Forelimb muscle (tissue), 1 donor: ENCODE measurements around the gene POU4F3. TPM values are rescaled to one million over a fixed set of nuclear protein-coding genes. Genes with fewer than 3 reads are reported as not detected.

ENCODE experiments used
- DNase-seq: peaks from one replicate; pipeline ENCODE4 v3.0.0-alpha.2; 2013; ENCODE audit warnings: low read depth
- polyA plus RNA-seq: library from polyadenylated mRNA; unstranded; fragments of 120-200 nt; gene quantifications from one replicate; pipeline ENCODE4 v1.2.1, GENCODE V29; 2013; ENCODE audit not compliant: insufficient read length

The POU4F3 gene
- polyA plus RNA-seq, 1 donor, result 0.05 TPM

DNA sequence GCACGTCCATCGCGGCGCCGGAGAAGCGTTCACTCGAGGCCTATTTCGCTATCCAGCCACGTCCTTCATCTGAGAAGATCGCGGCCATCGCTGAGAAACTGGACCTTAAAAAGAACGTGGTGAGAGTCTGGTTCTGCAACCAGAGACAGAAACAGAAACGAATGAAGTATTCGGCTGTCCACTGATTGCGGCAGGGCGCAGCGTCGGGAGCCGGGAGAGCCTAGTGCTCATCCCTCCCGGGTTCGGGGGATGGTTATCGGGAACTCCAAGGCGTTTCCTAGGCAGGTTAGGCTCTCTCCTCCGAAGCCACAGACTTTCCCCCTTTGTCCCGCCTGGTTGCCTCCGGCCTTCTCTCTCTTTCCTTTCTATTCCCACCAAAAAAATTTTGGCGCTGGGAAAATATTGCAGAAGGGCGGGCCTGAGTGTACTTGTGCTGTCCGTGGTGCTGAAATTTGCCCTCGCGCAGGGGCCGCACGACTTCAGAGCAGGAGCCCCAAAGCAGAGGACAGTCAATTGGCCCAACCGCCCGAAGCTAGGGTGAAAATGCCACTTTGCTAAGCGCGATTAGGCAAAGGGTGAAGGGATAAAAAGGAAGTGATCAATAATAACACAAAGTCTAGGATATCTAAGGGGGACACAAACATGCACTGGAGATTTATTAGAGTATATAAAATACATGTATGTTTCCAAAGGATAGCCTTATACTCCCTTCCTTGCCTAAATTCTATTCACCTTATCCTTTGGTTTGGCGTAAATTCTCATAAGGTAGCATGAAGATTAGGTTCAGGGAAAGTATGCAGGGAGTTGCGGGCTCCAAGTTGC, 1.8 kb downstream of the POU4F3 start:
- DNase-seq, result peak; percentile 38

DNA sequence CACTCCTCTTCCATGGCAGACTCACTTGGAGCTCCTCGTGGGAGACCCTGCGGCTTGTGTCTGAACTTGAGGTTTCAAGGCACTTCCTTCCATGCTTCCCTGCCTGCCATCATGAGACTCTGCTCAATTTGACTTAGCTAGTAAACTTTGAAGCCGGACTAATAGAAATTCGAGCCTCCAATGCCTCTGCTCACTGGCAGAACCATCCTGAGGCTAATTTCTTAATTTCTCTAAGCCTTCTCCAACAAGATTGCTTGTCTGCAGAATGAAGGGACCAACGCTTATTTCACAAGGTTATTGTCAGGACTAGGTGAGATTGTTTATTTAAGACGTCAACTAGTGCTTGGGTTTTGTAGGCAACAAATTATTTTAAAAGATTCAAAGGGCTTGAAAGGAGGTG, 3.2 kb downstream of the POU4F3 start:
- DNase-seq, result no peak

DNA sequence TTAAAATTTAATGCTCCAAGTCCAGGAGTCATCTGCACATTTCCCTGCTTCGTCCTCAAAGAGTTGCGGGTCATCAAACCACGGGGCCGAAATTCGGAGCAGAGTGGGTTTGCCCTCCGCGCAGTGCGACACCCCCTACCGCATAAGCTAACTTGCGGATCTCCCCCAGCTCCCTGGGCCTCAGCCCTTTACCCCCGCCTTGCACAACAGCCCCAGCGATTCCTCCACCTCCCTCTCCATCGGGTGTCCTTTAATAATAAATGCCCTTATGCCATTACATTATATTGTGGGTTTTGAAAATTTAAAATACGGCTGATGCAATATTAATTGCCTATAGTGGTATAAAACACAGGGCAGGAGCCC, 3.9 kb downstream of the POU4F3 start:
- DNase-seq, result no peak

DNA sequence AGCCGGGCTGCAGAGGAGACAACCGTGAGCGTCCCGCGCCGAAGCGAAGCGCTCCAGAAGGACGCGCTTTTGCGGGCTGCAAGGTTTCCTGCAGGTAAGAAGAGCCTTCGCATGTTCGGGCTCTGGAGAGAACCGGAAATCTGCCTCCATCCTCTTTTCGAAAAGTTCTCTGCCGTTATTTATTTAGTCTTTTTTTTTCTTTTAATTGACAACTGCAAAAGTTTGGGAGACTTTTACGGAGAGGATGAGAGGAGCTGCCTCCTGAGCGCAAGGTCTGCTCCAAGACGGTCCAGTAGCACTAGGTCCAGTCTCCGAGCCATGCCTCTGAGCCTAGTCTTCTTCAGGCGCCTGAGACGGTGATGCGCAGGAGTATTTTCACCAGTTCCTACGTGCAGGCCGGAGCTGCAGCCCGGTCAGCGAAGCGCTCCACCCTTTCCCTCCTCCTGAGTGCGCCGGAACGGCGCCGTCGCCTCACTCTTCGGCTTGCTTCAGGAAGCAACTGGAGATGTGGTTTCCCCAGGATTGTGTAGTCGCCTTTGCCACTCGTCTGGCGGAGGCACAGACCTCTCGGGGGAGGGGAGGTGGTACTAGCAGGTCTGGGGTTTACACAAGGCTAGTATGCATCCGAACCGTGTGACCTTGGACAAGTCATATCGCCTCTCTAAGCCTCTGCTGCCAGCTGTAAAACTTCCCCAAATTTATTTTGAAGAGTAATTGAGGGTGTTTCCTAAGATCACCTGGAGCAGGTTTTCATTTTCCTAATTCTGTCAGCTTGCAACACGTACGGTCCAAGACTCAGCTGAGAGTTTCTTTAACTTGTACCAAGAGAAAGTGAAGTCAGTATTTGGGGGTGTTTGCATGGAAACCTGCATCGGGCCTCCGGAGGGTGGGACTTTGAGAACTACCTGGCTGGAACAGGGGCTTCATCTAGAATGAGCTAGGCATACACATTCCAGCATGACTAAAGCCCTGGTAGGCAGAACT, 4.5 kb downstream of the POU4F3 start:
- DNase-seq, result no peak

DNA sequence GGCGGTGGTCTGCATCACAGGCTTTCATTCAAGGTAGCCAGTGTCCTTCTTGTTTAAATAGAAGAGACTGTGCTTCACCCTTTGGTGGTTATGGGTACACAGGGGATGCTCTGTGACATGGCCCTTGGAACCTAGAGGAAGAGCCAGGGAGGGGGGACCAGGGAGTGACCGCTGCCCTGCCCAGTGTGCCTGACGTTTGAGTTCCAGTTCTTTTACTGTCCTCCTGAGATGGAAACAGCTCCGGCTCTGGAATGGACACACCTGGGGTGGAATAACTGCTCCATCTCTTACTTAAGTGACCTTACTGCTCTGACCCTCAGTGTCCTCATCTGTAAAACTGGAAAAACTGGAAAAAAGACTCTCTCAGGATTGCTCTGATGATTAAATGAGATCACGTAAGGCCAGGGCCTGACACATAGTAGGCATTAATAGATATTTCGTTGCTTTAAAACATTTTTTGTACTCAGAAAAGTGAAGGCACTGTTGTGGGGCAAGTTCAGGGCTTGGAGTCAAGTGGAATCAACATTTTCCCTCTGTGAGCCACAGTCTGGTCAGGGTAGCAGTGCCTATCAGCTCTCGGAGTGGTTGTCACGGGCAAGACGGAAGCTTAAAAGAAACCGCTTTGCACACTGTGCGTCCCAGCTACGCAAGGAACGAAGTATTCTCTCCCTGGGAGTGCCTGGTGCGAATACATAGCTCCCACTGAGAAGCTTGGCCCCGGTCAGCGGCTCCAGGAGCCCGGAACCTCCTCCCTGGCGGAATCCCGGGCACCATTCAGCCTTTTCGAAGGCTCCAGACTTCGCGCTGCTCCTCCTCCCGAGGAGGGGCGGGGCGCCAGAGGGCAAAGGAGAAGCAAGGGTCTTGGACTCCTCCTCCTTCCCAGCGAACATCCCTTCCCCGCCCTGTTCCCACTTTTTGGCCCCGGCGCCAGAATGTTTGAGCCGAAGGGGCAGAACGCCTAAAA, 5.8 kb downstream of the POU4F3 start:
- DNase-seq, result no peak

DNA sequence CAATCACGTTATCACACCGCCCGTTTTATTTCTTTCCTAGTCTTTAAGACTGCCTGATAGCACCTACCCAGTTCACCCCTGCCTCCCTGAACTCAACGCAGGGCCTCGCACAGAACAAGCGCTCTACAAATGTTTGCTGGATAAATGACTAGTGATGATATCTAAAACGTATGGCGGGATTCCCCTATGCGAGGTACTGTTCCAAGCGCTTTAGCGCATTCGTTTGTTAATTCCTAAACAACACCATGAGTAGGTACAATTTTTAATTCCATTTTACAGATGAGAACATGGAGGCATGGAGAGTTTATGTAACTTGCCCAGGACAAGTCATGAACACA, 6.6 kb downstream of the POU4F3 start:
- DNase-seq, result no peak

DNA sequence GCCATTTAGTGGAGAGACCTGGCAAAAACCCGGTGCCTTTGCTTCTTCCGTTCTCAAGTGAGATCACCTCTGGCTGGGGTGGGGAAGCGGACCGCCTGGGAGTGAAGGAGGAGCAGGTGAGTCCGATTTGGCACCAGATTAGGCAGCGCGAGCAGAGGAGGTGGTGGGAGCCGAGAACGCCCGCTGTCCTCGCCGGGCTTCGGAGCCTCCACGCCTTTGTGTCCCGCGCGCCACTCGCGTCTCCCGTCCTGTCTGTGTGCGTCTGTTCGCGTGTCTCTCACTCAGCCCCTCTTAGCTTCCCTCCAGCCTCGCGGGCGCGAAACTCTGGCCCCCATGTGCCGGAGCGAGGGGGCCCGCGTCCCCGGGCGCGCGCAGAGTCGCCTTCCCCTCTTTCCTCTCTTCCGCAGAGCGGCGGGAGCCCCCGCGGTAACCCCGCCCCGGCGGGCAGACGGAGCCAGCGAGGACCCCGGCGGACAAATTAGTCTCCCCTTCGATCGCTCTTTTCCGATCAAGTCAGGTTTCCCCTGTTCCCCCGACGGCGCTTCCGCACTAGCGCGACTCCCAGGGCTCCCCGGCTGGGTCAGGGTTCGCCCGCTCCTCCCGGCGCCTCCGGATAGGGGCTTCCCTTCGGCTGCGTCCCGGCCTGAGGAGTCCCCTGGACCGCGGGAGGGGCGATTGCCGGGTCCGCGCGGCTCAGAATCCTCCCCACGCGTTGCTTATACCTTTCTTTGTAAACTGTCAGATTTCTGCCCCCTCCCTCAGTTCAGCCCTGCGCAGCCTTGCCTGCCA, 7.1 kb downstream of the POU4F3 start:
- no peak for DNase-seq

DNA sequence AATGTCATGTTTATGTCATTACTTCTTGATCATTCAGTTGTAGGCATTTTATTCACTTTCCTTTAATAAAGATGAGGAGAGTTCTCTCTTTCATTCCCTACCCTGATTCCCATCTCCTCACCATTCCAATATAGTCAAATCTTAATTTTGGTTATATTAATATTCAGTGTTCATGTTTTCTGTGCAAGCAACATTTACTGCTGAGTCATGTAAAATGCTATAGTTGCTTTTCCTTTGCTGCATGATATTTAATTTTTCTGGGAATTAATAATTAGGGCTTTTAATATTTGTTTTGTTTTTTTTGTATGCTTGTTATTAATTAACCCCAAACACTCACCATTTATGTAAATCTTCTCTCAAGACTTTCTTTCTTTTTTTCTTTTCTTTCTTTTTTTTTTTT, 18.5 kb downstream of the POU4F3 start:
- DNase-seq, result no peak

DNA sequence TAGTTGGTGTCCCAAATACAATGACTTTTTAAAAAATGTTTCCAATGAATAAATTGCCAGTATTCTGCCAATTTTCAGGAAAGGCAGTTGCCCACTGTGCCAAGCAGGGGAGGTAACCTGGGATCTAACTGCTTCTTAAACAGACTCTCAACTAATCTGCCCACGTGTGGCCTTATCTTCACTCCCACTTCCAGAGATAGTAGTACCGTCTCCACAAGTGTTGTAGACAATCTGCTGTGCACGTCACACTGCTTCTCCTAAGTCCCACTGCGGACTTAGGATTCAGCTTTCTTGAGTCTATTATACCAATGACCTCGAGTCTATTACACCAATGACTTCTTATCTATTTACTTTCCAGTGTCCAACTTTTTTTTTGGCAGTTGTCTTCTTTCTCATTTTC, 21.2 kb downstream of the POU4F3 start:
- DNase-seq, result no peak

DNA sequence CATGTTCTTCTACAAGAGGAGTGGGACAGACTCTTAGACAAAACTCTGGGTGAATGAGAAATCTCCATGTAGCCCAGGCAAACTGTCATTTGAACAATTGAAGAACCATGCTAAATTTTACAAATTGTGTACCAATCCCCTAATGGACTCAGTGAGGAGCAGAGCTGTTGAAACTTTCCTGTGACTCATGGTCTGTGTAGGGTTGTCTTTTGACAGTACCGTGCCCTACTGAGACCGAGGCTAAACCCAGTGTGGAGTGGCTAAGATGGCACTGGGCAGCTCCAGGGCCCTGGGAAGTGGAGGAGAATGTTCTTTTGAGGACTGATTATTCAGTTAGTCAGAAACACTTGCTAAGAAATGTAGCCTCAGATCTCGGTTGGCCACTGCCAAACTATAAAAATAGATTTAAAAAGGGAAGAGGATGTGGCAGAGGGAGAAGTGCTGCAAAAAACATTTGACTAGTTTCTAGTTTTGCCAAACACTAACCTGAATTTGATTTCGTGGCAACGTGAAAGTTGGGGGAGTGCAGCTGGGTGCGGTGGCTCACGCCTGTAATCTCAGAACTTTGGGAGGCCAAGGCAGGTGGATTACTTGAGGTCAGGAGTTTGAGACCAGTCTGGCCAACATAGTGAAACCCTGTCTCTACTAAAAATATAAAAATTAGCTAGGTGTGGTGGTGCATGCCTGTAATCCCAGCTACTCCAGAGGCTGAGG, 24.7 kb downstream of the POU4F3 start:
- DNase-seq, result no peak

DNA sequence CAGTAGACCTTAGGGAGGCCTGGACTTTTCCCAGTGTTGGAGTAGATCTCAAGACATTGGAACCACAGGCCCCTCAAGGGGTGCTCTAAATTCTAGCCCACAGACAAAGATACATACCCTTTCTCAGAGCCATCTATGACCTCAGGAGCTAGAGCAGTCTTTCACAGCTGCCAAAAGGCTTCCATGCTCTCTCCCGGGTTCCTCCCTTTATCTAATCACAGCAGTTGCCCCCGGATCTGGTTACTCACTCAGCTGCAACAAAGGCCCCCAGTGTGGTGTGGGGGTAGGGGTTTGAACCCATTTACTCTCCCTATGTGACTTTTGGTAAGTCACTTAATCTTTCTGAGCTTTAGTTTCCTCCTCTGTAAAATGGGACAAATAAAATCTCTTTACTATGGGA, 27.0 kb downstream of the POU4F3 start:
- DNase-seq, result no peak

DNA sequence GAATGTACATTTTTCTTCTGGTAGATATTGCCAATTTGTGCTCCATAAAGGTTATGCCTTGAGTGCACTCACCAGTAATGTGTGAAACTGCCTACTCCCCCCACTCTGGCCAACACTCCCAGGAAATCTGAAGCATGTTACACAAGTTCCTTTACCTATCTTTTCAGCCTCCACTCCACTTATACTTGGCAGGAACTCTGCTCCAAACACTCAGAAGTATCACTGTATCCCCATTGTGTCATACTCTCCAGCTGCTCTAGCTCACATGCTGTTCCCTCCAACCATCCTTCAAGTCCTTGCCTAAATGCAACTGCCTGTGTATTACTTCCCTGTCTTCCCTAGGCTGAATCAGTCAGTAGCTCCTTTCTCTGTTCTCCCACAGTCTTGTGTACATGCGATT, 28.3 kb downstream of the POU4F3 start:
- no peak for DNase-seq

DNA sequence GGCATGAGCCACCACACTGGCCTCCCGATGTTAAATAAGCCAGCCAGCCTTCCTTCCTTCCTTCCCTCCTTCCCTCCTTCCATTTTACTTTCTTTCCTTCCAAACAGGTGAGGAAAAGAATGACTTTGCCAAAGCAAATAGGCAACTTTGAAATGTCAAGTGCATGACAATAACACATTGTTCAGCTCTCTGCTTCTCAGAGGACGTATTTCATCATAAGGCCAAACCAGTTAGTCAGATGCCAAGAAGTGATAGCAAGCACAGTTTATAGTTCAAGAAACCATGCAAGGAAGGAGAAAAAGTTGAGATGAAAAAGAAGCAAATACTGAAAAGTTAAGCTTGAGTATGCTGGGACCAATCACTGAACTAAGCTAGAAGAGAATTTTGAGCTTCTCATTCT, 29.5 kb downstream of the POU4F3 start:
- no peak for DNase-seq

DNA sequence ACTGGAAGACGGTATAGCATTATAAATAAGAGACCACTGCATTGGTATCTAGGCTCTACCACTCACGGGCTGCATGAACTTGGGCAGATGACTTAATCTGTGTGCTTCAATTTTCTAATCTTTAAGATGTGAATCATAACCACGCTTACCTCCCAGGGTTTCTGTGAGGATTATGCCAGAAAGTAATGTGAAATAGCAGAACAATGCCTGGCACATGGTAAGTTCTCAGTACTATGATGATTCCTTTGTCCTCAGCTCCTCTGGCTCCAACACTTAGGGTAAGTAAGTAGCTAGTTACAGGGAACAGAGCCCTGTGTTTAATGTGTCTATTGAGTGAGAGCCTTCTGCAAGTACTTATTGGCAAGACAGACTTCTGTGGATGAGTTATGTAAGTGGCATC, 31.1 kb downstream of the POU4F3 start:
- DNase-seq, result no peak

DNA sequence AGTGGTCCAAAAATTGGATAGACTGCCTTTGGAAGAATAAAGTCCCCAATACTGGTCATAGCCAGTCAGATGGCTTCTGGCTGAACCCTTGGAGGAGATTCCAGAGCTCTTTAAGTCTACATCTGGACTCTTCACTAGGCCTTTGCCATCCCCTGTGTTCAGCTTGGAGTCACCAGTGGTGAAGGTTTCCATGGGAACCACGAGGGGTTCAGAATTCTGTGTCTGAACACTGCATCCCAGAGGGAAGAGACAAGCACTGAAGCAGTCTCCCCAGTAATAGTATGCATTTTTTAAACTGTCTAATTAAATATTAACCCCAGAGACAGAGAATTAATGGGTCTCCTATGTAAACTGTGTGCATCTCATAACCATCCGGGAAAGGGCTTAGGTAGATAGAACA, 38.2 kb downstream of the POU4F3 start:
- DNase-seq, result no peak

DNA sequence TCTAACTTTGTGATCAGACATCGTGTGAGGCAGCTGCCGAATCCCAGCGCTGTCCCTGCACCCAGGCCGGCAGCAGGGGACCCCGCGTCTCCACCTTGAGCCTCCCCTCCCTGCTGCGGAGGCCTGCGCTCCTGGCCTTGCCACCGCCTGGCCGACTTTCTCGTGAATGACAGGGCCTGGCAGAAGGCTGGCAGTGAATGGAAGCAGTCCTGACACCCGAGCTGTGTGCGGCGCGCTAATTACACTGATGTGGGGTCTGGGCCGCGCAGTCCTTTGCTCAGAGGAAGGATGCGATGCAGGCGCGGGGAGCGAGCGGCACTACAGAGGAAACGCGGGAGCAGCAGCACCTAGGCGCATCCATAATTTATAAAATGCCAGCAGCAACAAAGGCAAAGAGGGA, 40.3 kb downstream of the POU4F3 start:
- DNase-seq, result no peak

DNA sequence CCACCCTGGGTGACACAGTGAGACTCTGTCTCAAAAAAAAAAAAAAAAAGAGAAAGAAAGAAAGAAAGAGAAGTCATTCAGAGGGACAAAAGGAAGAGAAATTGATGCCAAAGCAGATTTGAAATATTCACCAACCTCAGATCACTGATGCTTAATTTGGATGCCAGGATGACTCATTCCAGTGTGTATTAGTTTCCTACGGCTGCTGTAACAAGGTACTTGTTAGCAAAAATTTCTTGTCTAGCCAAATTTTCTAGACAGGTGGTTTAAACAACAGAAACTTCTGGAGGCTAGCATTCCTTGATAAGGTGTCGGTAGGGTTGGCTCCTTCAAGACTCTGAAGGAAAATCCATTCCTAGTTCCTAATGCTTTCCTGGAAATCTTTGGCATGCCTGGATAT, 42.1 kb downstream of the POU4F3 start:
- DNase-seq, result no peak

DNA sequence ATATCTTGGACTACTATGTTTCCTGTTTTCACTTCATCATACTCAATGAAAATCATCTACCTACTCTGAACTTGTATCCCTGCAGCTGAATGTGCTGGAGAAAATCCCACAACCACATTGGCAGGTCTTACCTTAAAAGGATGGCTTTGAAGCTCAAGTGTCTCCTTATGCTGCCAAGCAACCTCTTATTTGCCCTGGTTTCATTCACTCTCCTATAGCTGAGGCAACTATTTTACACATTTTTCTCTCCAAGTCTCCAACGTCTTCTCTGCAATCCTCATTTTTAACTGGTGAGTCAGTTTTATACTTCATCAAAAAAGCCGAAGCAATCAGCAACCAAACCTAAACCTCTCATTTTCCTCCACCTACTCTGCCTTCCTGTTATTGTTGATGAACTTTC, 49.7 kb downstream of the POU4F3 start:
- DNase-seq, result no peak

DNA sequence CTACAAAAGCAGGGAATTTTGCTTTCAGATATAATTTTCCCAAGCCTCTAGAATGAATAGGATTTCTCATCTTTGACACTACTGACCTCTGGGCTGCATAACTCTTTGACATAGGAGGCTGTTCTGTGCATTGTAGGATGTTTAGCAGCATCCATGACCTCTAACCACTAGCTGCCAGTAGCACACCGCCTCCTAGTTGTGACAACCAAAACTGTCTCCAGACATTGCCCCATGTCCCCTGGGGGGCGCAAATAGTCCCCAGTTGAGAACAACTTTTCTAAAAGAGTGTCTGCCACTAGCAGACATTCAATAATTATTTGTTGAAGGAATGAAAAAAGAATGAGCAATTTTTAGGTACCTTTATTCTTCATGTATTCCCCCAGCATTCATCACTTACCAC, 51.8 kb downstream of the POU4F3 start:
- DNase-seq, result no peak
